ENCODE measurements around the gene CPHXL.

CPHXL gene

GRCh38 chr16:75733305-75734211, 7.3 kb upstream of the CPHXL start:
- no peak overlapping the region for H3K27ac Mint-ChIP-seq
- H3K4me1 Mint-ChIP-seq: no peaks in the 10 kb centered on the region
- CTCF ChIA-PET: no interaction called here
- no peaks in the 10 kb centered on the region for H3K36me3 Mint-ChIP-seq
- no peaks in the 10 kb centered on the region for H3K9me3 Mint-ChIP-seq
- H3K4me3 Mint-ChIP-seq: no peak overlapping the region
- no peak for DNase-seq
- H3K27me3 Mint-ChIP-seq: no peaks in the 10 kb centered on the region

- Mint-ChIP-seq H3K4me3 (no peak overlapping the region), H3K9me3 (no peaks in the 10 kb centered on the region), H3K27ac (no peak overlapping the region), H3K36me3 (no peaks in the 10 kb centered on the region), H3K27me3 (no peaks in the 10 kb centered on the region), H3K4me1 (no peaks in the 10 kb centered on the region)
- no peak for DNase-seq
- CTCF ChIA-PET: no interaction called here
These were observed 6.6 kb upstream of the CPHXL start for GRCh38 chr16:75732871-75733270.

GRCh38 chr16:75727221-75727620, 931 bp upstream of the CPHXL start:
- no peaks in the 10 kb centered on the region for H3K36me3 Mint-ChIP-seq
- H3K9me3 Mint-ChIP-seq: no peaks in the 10 kb centered on the region
- no peak overlapping the region for H3K4me3 Mint-ChIP-seq
- no peak for DNase-seq
- no peaks in the 10 kb centered on the region for H3K27me3 Mint-ChIP-seq
- CTCF ChIA-PET: no interaction called here
- no peaks in the 10 kb centered on the region for H3K4me1 Mint-ChIP-seq
- H3K27ac Mint-ChIP-seq: no peak overlapping the region

GRCh38 chr16:75718452-75718851, 7.8 kb downstream of the CPHXL start:
- Mint-ChIP-seq H3K36me3 (no peaks in the 10 kb centered on the region), H3K27me3 (no peaks in the 10 kb centered on the region), H3K4me3 (no peak overlapping the region), H3K27ac (no peak overlapping the region), H3K9me3 (peaks cover 2% of the 10 kb centered on the region), H3K4me1 (no peaks in the 10 kb centered on the region)
- CTCF ChIA-PET: no interaction called here
- no peak for DNase-seq

GRCh38 chr16:75714661-75715060, 11.6 kb downstream of the CPHXL start:
- H3K27me3 Mint-ChIP-seq: peaks cover 5% of the 10 kb centered on the region
- H3K9me3 Mint-ChIP-seq: peaks cover 7% of the 10 kb centered on the region

GRCh38 chr16:75710344-75710743, 15.9 kb downstream of the CPHXL start:
- Mint-ChIP-seq H3K4me1 (no peaks in the 10 kb centered on the region), H3K4me3 (no peak overlapping the region), H3K9me3 (peaks cover 10% of the 10 kb centered on the region), H3K27me3 (peaks cover 7% of the 10 kb centered on the region), H3K27ac (no peak overlapping the region), H3K36me3 (peaks cover 2% of the 10 kb centered on the region)
- CTCF ChIA-PET: no interaction called here
- DNase-seq: no peak

More at GRCh38 chr16:75714661-75715060, 11.6 kb downstream of the CPHXL start:
- Mint-ChIP-seq H3K36me3 (peaks cover 2% of the 10 kb centered on the region), H3K4me3 (no peak overlapping the region), H3K27ac (no peak overlapping the region), H3K4me1 (no peaks in the 10 kb centered on the region)
- DNase-seq: no peak
- CTCF ChIA-PET: no interaction called here

- peaks cover 9% of the 10 kb centered on the region for H3K27me3 Mint-ChIP-seq
- CTCF ChIA-PET: no interaction called here
- no peaks in the 10 kb centered on the region for H3K9me3 Mint-ChIP-seq
- DNase-seq: no peak
- no peaks in the 10 kb centered on the region for H3K36me3 Mint-ChIP-seq
- H3K4me3 Mint-ChIP-seq: no peak overlapping the region
- H3K4me1 Mint-ChIP-seq: no peaks in the 10 kb centered on the region
- no peak overlapping the region for H3K27ac Mint-ChIP-seq
These were observed 23.0 kb downstream of the CPHXL start for GRCh38 chr16:75703306-75703705.

- Mint-ChIP-seq H3K9me3 (no peaks in the 10 kb centered on the region), H3K4me3 (no peak overlapping the region), H3K27ac (no peak overlapping the region), H3K4me1 (no peaks in the 10 kb centered on the region), H3K27me3 (peaks cover 9% of the 10 kb centered on the region), H3K36me3 (no peaks in the 10 kb centered on the region)
- no peak for DNase-seq
- CTCF ChIA-PET: no interaction called here
These were observed 24.0 kb downstream of the CPHXL start for GRCh38 chr16:75702242-75702641.

- no peak for DNase-seq
- CTCF ChIA-PET: no interaction called here
- H3K4me3 Mint-ChIP-seq: no peak within 1 kb of the TSS
- no peaks in the 10 kb centered on the region for H3K4me1 Mint-ChIP-seq
- no peaks in the 10 kb centered on the region for H3K9me3 Mint-ChIP-seq
- H3K27me3 Mint-ChIP-seq: peaks cover 9% of the 10 kb centered on the region
- H3K27ac Mint-ChIP-seq: no peak within 1 kb of the TSS
- H3K36me3 Mint-ChIP-seq: no peaks in the 10 kb centered on the region
These were observed 24.9 kb downstream of the CPHXL start, which contains the start of gene DUXB for GRCh38 chr16:75701361-75701760. DUXB (minus strand) TSS chr16:75701461; CDS start chr16:75701418, 43 bp downstream.

GRCh38 chr16:75697571-75697970, 28.7 kb downstream of the CPHXL start:
- no peak for DNase-seq
- CTCF ChIA-PET: no interaction called here
- no peaks in the 10 kb centered on the region for H3K36me3 Mint-ChIP-seq
- no peaks in the 10 kb centered on the region for H3K4me1 Mint-ChIP-seq
- H3K9me3 Mint-ChIP-seq: no peaks in the 10 kb centered on the region
- H3K27ac Mint-ChIP-seq: no peak overlapping the region
- no peak overlapping the region for H3K4me3 Mint-ChIP-seq
- peaks cover 4% of the 10 kb centered on the region for H3K27me3 Mint-ChIP-seq

- Mint-ChIP-seq H3K27me3 (peaks cover 4% of the 10 kb centered on the region), H3K36me3 (no peaks in the 10 kb centered on the region), H3K27ac (no peak overlapping the region), H3K9me3 (no peaks in the 10 kb centered on the region), H3K4me1 (no peaks in the 10 kb centered on the region), H3K4me3 (no peak overlapping the region)
- CTCF ChIA-PET: no interaction called here
- DNase-seq: no peak
These were observed 30.6 kb downstream of the CPHXL start for GRCh38 chr16:75695708-75696107.

- no peak overlapping the region for H3K4me3 Mint-ChIP-seq
- DNase-seq: no peak
- H3K9me3 Mint-ChIP-seq: no peaks in the 10 kb centered on the region
- H3K27me3 Mint-ChIP-seq: no peaks in the 10 kb centered on the region
- H3K4me1 Mint-ChIP-seq: no peaks in the 10 kb centered on the region
- no peak overlapping the region for H3K27ac Mint-ChIP-seq
- CTCF ChIA-PET: no interaction called here
- H3K36me3 Mint-ChIP-seq: no peaks in the 10 kb centered on the region
These were observed 38.9 kb downstream of the CPHXL start for GRCh38 chr16:75687361-75687760.

GRCh38 chr16:75682308-75682707, 44.0 kb downstream of the CPHXL start:
- H3K27ac Mint-ChIP-seq: no peak overlapping the region
- H3K27me3 Mint-ChIP-seq: no peaks in the 10 kb centered on the region
- no peaks in the 10 kb centered on the region for H3K4me1 Mint-ChIP-seq
- no peaks in the 10 kb centered on the region for H3K36me3 Mint-ChIP-seq
- no peak overlapping the region for H3K4me3 Mint-ChIP-seq
- no peak for DNase-seq
- no peaks in the 10 kb centered on the region for H3K9me3 Mint-ChIP-seq
- CTCF ChIA-PET: no interaction called here

GRCh38 chr16:75679366-75679765, 46.9 kb downstream of the CPHXL start:
- no peaks in the 10 kb centered on the region for H3K9me3 Mint-ChIP-seq
- H3K36me3 Mint-ChIP-seq: no peaks in the 10 kb centered on the region
- no peak overlapping the region for H3K4me3 Mint-ChIP-seq
- CTCF ChIA-PET: no interaction called here
- H3K27me3 Mint-ChIP-seq: no peaks in the 10 kb centered on the region
- no peak for DNase-seq
- H3K4me1 Mint-ChIP-seq: no peaks in the 10 kb centered on the region
- peak overlapping the region; percentile 4 for H3K27ac Mint-ChIP-seq

GRCh38 chr16:75676909-75677308, 49.4 kb downstream of the CPHXL start, which contains the start of gene CPHXL2:
CPHXL2 (minus strand) TSS chr16:75677009; CDS start chr16:75676999, 10 bp downstream.
- H3K4me1 Mint-ChIP-seq: no peaks in the 10 kb centered on the region
- H3K27ac Mint-ChIP-seq: no peak within 1 kb of the TSS
- no peak for DNase-seq
- H3K9me3 Mint-ChIP-seq: no peaks in the 10 kb centered on the region
- CTCF ChIA-PET: no interaction called here
- H3K27me3 Mint-ChIP-seq: no peaks in the 10 kb centered on the region
- H3K4me3 Mint-ChIP-seq: no peak within 1 kb of the TSS
- H3K36me3 Mint-ChIP-seq: no peaks in the 10 kb centered on the region

All from activated naive CD4-positive, alpha-beta T cell treated with anti-CD3 and anti-CD28 coated beads, Interleukin-2, amount 10 ng/mL, durations not matched to agents 7 days and 5 days (primary cell).